NCI-H510A (cell line): Measurements from ENCODE around the gene STOM.

ENCODE experiments used
- DNase-seq: peaks from one replicate; lab custom pipeline; 2025; lab: John Stamatoyannopoulos, UW

The STOM gene

DNA sequence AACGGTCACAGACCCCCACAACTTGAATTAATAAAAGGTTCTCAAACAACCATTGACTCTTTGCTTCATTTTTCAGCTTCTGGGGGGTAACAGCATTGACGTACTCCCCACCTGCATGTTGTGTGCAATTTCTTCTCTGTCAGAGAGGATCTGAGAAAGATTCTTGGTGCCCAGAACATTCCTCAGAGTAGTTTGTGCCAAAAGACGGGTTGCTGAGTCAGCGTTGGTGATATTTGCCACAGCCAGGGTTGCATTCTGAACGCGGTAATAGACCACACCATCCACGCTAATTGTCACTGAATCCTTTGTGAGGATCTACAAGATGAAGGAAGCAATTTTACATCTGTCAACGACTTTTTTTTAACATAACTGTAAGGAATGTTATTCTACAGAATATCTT lies 21.0 kb downstream of the STOM start:
- no peak for DNase-seq

DNA sequence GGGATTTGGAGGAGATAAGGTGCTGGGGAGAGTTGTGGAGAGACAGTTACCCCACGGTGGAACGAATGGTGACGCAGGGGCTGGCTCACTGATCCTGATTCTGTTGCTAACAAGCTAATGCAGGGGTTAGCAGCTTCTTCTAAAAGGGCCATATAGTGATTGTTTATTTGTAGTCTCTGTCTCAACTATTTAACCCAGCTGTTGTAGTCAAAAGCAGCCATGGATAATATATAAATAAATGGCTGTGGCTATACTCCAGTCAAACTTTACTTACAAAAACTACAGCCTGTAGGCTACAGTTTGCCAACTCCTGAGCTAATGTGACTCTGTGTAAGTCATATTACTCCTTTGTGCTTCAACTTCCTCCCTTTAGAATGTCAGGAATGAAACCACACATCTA lies 21.8 kb downstream of the STOM start:
- DNase-seq = no peak

DNA sequence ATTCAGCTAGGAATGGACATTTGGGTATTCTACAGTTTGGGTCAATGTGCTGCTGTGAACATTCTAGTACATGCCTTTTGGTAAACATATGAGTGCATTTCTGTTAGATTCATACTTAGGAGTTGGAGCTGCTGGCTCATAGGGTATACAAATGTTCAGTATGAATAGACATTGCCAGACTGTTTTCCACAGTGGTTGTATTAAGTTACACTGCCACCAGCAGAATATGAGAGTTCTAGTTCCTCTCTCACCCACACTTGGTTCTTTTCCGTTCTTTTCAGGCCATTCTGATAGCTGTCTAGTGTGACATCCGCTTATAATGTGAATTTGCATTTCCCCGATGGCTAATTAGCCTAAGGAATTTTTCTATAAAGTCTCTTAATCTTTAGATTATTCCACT lies 25.0 kb downstream of the STOM start:
- DNase-seq = no peak

DNA sequence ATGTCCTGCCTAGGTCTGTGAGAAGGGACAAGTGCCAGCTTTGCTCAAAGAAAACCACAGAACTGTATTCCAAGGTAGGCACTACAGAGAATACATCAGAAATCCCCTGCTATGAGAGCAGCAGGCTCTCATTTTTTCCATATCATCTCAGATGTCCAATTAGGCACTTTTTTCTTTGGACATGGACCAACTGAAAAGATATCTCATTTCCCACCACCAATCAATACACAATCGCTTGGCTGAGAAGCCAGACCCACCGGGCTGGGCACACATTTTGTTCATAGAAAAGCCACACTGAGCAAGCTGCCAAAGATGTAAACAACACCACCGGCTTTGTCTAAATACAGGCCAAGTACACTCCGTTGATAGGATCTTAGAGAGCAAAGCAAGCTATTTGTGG lies 25.9 kb downstream of the STOM start:
- DNase-seq = no peak

DNA sequence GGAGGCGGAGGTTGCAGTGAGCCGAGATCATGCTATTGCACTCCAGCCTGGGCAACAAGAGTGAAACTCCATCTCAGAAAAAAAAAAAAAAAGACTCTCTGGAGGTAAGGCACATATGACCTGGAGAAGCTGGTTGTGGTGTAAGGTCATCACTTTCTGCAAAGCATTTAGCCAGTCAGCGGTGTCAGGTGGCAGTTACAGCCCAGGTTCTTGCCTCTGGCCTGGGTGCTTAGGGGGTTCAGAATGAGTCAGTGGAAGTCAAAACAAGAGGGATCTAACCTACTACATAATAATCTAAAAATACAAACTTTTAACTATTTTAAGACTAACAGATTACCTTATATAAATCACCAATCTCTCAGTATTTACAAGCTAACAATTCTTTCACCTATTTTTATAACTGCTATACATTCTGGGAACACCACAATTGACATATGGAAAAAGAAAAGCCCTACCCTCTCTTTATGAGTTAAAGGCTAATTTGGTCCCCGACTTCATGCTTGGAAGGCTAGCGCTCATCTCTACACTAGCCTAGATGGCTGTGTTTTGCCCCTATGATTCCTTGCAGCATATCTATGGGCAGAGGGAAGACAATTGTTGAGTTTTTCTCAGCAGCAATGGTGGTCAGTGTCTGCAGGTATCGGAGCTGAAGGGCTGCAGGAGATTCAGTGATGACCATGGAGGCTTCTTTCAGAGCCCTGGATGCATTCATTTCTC lies 29.2 kb downstream of the STOM start:
- no peak for DNase-seq

DNA sequence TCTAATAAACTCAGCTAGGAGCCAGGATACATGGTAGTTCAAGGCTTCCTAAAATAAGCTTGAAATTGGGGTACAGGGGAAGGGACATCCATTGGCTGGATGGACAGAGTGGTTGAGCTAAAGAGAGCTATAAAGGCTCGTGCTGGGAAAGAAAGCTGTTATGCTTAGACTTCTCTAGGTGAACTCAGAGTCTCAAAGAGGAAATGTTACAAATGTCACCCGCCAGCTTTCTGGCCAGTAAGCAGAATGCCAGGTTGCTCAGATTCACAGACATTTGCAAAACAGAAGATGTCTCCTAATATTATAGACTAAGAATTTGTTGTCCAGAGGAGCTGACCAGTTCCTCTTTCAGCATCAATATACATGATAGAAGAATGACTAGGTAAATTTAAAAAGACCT lies 30.6 kb downstream of the STOM start:
- no peak for DNase-seq

DNA sequence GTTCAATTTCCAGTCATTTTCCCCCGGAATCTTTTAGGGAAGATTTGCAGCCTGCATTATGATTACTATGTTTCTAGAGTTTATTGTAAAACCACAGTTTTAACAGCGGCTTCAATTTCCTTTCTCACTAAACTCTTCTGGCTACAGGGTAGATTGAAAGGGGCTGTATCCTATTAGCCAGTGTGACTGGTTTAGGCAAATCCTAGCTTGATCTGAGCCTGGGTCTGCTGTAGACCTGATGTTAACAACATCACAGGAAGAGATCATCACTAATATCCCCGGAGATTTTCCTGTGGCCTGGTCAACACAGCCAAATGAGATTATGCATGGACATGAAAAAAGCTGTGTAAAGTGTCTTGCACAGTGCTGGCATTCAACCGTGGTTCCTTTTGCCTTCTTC lies 33.4 kb downstream of the STOM start:
- no peak for DNase-seq

DNA sequence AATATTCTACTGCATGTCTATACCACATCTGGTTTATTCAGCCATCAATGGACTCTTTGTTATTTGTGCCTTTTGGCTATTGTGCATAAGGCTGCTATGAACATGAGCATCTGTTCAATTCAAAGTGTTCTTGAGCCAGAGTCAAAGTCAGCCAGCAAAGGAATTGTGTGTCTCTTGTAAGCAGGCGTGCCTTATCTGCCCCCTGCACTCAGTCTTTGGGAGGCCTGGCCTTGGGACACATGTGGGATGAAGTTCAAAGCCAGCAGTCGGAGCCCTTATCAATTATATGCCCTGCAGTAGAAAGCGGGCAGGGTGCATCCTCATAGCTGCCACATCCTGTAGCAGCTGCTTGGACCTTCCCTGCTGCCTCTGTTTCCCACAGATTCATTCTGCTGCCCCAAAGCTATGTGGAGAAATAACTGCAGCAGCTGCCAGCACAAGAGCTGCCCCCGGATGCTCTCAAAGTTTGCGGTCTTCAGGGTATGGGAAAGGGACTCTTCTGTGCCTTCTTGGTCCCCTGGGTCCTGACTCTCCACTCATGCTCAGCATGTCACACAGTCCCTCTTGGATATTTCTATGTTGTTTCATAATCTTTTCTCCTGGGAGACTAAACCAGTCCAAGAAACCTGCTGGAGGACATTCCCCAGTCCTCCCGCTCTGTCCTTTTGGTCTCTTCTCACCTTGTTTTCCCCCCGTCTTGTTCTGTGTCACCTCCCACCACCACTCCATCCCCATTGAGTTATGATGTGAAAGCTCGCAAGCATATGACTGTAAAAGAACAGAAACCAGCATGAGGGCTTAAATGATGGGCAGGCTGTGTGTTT lies 35.9 kb downstream of the STOM start:
- no peak for DNase-seq

DNA sequence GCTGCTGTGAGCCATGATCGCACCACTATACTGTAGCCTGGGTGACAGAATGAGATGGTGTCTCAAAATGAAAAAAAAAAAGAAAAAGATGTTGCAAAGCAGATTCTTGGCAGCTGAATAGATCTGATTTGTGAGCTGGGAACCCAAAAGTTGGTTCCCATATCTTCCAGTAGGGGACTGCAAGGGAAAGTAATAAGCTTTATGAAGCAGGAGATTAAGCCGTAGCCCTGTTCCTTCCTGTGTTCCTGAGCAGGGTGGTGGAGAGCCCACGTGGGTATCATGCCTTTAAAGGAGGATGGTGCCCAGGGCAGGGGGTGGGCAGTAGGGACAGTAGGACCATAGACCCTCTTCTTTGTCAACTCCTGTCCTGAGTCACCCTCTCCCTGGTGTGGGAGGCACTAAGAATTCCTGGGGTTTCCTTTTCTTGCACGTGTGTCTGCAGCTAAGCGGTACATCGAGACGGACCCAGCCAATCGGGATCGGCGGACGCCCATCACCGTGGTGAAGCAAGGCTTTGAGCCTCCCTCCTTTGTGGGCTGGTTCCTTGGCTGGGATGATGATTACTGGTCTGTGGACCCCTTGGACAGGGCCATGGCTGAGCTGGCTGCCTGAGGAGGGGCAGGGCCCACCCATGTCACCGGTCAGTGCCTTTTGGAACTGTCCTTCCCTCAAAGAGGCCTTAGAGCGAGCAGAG lies 37.9 kb downstream of the STOM start:
- no peak for DNase-seq

DNA sequence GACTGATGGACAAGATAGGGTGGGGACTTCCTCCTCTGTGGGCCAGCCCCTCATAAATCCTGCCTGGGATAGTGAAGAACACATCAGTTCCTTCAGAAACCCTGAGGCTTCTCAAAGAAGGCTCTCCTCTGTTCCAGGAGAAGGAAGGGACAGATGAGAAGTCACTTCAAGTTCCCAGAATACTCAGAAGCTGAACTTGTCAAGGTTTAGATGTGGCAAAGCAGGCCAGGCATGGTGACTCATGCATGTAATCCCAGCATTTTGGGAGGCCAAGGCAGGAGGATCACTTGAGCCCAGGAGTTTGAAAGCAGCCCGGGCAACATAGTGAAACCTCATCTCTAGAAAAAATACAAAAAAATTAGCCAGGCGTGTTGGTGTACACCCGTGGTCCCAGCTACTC lies 38.5 kb downstream of the STOM start:
- no peak for DNase-seq

DNA sequence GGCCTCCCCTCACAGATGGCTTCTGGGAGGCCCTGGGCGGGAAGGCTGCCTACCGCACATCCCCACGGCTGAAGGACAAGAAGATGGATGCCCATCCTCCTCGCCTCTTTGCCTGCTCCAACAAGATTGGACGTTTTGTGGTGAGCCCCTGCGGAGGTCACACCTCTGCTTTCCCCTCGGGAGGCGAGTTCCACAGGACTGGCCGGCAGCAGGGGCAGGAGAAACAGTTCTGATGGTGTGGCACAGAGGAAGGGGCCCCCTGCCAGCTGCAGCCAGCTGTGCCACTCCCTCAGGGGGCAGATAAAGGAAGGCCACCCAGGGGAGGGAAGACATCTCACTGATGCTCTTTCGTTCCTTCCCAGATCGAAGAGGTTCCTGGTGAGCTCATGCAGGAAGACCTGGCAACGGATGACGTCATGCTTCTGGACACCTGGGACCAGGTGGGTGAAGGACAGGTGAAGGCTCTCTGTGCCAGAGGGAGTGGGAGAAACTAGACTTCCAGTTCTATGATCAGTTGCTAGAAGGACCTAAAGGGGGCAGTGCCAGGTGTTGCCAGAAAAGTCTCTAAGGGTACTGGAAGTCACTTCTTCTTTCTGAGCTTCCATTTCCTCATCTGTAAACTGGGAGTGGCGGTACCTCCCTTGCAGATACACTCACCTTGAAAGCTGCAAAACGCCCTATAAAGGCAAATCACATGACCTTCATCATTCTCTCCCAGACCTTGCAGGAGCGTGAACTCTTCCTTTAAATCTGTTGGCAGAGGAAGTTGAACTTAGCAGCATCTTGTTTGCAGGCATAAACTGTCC lies 41.0 kb downstream of the STOM start:
- DNase-seq = no peak

DNA sequence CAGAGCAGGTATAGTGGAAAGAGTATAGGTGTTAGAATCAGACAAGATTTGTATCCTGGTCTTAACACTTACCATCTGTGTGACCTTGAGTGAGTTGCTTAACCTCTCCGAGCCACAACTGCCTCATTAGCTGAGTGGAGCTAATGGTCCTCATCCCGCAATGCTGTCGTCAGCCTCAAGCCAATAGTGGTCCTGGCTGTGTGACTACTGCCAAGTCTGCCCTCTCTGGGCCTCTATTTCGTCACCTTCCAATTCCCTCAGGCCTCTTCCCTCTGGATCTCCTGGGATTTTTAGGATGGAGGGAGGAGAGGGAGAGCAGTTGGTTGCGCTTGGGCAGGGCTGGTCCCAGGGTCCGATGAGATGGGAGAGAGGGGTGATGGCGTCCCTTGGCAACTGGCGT lies 41.6 kb downstream of the STOM start:
- DNase-seq = no peak

DNA sequence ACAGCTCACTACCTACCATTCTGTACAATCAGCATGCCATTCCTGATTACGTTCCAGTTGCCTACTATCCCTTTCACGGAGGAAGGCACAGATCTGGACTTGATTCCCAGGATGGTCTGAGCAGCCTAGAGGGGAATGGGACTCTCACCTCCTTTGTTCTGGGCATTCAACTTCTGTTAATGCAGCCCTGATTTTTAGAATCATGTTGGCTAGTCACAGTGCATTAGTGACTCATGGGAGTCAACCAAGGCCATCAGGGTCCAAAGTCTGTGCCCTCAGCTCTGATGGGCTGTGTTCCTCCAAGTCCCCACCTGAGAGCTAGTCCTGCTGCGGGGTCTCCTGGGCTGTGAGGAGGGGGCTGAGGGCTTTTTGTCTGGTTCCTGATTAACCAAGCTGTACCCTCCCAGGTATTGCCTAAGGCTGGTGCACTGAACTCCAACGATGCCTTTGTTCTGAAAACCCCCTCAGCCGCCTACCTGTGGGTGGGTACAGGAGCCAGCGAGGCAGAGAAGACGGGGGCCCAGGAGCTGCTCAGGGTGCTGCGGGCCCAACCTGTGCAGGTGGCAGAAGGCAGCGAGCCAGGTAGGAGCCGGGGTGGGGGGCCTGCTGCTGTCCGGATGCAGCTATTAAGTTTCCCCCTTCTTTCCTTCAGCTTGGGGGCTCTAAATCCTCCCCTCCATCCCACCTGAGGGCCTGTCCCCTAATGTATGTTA lies 43.0 kb downstream of the STOM start:
- DNase-seq = no peak

DNA sequence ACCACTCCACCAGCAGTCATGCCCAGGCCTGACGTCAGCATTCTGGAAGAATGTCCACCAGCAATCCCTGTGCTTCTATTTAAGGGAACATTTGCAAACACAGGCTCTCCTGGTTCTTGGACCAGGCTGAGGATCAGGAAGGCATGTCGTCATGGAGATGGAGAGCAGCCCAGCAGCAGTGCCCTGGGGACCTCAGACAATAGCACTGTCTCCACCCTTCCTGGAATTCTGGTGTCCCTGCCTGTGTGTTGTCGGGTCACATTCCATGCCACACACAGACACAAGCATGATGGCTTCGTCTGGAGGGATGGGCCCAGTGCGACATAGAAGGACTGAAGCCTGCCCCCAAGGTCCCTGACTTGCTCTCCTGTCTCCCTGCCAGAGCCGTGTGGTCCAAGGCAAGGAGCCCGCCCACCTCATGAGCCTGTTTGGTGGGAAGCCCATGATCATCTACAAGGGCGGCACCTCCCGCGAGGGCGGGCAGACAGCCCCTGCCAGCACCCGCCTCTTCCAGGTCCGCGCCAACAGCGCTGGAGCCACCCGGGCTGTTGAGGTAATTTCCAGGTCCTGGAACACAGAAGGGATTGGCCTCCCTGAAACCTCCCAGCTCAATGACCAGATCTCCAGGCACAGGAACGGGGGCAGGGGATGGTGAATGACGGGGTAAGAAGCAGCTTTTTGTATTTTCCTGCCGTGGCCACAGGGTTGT lies 43.8 kb downstream of the STOM start:
- DNase-seq = no peak

DNA sequence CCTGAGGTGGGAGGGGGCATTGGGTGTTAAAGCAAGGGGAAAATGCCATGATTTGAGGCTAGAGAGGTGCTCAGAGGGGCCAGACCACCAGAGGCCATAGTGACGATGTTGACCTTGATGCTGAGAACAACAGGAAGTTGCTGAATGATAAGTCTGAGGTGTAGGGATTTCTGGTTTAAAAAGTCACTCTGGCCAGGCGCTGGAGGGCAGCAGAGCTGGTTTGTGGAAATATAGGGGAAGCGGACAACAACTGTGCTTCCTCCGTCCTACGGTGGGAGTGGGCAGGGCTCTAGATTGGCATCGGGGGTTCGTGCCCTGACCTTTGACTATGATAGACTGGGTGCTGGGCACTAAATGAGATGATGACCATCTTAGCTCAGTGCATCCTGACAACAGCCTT lies 44.7 kb downstream of the STOM start:
- DNase-seq = no peak

DNA sequence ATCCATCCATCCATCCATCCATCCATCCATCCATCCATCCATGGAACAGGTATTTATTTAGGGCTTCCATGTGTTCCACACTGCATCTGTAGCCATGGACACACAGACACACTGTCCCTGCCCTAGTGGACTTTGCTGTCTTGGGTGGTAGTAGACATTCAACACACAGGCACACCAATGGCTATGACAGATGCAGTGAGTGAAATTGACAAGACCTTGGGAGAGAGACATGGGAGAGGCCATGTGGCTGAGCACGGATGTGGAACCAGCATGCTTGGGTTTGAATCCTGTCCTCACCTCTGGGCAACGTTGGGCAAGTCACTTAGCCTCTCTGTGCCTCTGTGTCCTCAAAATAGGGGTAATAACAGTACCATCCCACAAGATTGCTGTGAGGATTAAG lies 45.3 kb downstream of the STOM start:
- no peak for DNase-seq

DNA sequence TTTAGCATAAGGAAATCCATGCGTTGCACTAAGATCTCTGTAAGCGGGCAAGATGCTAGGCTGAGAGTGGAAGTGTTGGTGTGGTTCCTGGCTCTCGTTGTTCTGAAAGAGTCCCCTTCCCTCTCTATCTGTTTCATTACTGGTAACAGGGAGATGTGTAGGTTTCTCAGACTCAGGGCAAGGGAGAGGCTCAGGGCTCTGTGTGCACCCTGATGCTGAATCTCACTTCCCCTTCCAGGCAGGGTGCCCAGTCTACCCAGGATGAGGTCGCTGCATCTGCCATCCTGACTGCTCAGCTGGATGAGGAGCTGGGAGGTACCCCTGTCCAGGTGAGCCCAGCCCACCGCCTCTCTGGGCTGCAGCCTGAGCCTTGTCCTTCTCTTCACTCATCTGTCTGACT lies 45.7 kb downstream of the STOM start:
- no peak for DNase-seq

DNA sequence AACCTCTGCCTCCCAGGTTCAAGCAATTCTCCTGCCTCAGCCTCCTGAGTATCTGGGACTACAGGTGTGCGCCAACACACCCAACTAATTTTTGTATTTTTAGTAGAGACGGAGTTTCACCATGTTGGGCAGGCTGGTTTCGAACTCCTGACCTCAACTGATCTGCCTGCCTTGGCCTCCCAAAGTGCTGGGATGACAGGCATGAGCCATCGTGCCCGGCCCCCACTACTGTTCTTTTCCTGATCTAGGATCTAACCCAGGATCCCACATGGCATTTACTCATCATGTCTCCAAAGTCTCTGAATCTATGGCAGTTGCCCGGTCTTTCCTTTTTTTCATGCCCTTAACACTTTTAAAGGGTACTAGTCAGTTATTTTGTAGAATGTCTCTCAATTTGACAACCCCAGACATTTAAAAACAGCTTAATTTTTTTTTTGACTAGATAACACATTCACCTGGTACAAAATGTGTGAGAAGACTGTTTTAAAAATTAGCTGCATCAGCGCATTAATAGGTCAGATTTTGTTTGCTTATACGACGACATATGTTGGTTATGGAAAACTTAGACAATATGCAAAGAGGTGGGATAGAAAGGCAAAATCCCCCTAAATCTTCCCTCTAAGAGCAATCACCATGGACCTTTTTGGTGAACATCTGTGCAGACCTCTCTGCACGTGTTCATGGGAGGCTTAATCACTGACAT lies 46.5 kb downstream of the STOM start:
- no peak for DNase-seq

DNA sequence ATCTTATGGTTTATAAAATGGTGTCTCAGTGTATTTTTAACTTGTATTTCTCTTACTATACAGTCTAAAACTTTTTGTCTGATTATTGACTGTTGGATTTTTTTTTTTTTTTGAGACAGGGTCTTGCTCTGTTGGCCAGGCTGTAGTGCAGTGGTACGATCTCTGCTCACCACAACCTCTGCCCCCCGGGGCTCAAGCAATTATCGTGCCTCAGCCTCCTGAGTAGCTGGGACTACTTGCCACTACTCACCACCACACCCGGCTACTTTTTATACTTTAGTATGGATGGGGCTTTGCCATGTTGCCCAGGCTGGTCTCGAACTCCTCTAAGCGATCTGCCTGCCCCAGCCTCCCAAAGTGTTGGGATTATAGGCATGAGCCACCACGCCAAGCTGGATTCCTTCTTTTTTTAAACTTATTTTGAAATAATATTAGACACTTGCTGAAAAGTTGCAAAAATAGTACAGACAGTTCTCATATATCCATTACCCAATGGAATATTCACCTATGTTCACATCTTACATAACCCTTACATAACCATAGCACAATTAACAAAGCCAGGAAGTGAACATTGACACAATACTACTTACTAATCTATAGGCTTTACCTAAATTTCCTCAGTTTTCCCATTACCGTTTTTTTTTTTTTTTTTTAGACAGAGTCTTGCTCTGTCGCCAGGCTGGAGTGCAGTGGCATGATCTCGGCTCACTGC lies 47.2 kb downstream of the STOM start:
- no peak for DNase-seq
